ENCODE results near the gene DGKB. TPM values are rescaled to one million over a fixed set of nuclear protein-coding genes. Genes with fewer than 3 reads are reported as not detected.

Gene DGKB
- total RNA-seq, 1 donor, result not detected

GRCh38 chr7:14834456-14834855, 68.1 kb downstream of the DGKB start:
- DNase-seq (ENCODE audit: low read depth), result no peak
- H3K4me3 ChIP-seq (ENCODE audit: low read depth, low read length), result no peak overlapping the region
- TF ChIP-seq CTCF (IDR thresholded peaks at IDR 0.05; ENCODE audit: insufficient read depth, low read depth, low read length), result no peak

GRCh38 chr7:14833707-14834106, 68.8 kb downstream of the DGKB start:
- DNase-seq (ENCODE audit: low read depth), result no peak
- no peak for TF ChIP-seq CTCF (IDR thresholded peaks at IDR 0.05; ENCODE audit: insufficient read depth, low read depth, low read length)
- no peak overlapping the region for H3K4me3 ChIP-seq (ENCODE audit: low read depth, low read length)

- no peak for TF ChIP-seq CTCF (IDR thresholded peaks at IDR 0.05; ENCODE audit: insufficient read depth, low read depth, low read length)
- DNase-seq (ENCODE audit: low read depth), result no peak
These were observed 74.5 kb downstream of the DGKB start for GRCh38 chr7:14828053-14828452.

GRCh38 chr7:14826426-14826825, 76.1 kb downstream of the DGKB start:
- no peak overlapping the region for H3K4me3 ChIP-seq (ENCODE audit: low read depth, low read length)
- DNase-seq (ENCODE audit: low read depth), result no peak
- TF ChIP-seq CTCF (IDR thresholded peaks at IDR 0.05; ENCODE audit: insufficient read depth, low read depth, low read length), result no peak

More at GRCh38 chr7:14828053-14828452, 74.5 kb downstream of the DGKB start:
- no peak overlapping the region for H3K4me3 ChIP-seq (ENCODE audit: low read depth, low read length)

GRCh38 chr7:14825912-14826311, 76.6 kb downstream of the DGKB start:
- DNase-seq (ENCODE audit: low read depth), result no peak
- H3K4me3 ChIP-seq (ENCODE audit: low read depth, low read length), result no peak overlapping the region
- no peak for TF ChIP-seq CTCF (IDR thresholded peaks at IDR 0.05; ENCODE audit: insufficient read depth, low read depth, low read length)

GRCh38 chr7:14822481-14822854, 80.1 kb downstream of the DGKB start:
- no peak for DNase-seq (ENCODE audit: low read depth)
- no peak overlapping the region for H3K4me3 ChIP-seq (ENCODE audit: low read depth, low read length)
- no peak for TF ChIP-seq CTCF (IDR thresholded peaks at IDR 0.05; ENCODE audit: insufficient read depth, low read depth, low read length)

GRCh38 chr7:14821757-14822480, 80.6 kb downstream of the DGKB start:
- no peak for DNase-seq (ENCODE audit: low read depth)
- no peak for TF ChIP-seq CTCF (IDR thresholded peaks at IDR 0.05; ENCODE audit: insufficient read depth, low read depth, low read length)

More at GRCh38 chr7:14821757-14822480, 80.6 kb downstream of the DGKB start:
- no peak overlapping the region for H3K4me3 ChIP-seq (ENCODE audit: low read depth, low read length)

Measured in fibroblast of villous mesenchyme (primary cell).